ENCODE data around the gene ADPRHL1. TPM values are rescaled to one million over a fixed set of nuclear protein-coding genes. Genes with fewer than 3 reads are reported as not detected.

ADPRHL1 gene
- total and polyA plus RNA-seq, 2 donors (not counting 3 experiments of a cell fraction or from before 2014, with no cell fraction given): 0.52 to 0.97 TPM

- no peaks in the 10 kb centered on the region for H3K36me3 ChIP-seq (ENCODE audit: control insufficient read depth in 2 of 2, extremely low read depth in 1 of 2, insufficient read depth in 2 of 2, low read length in 2 of 2)
- DNase-seq (ENCODE audit: low read depth, low spot score) (no peak), FAIRE-seq (no peak)
- H4K20me1 ChIP-seq (replicated peaks; ENCODE audit: control insufficient read depth, extremely low read depth, insufficient read depth, low read length): no peaks in the 10 kb centered on the region
- H3K27me3 ChIP-seq (ENCODE audit: control insufficient read depth in 2 of 2, insufficient read depth in 2 of 2, low read length in 2 of 2): no peaks in the 10 kb centered on the region
- dilution Hi-C loops (cut with MboI; ENCODE audit: extremely low pct_ligation_motif_present, low sequenced_read_pairs): no loop called here
- no peaks in the 10 kb centered on the region for H3K4me1 ChIP-seq (ENCODE audit: control insufficient read depth, extremely low read depth, insufficient read depth, low read length)
- ChIA-PET POLR2A (no interaction called here), CTCF (no interaction called here)
- BruUV-seq (replicated peaks): no TSS peak
- H3K4me3 ChIP-seq (replicated peaks in 1 of 3; ENCODE audit: insufficient read depth in 1 of 3, low read depth in 1 of 3, low read length in 3 of 3): no peak overlapping the region
- intact Hi-C loops (cut with micrococcal nuclease): no loop called here
- H3K27ac ChIP-seq (ENCODE audit: insufficient read depth, low read depth, low read length): no peak overlapping the region
- no peak overlapping the region for H3K9ac ChIP-seq (replicated peaks; ENCODE audit: extremely low read depth, insufficient read depth, low read length)
- no peaks in the 10 kb centered on the region for H3K9me3 ChIP-seq (replicated peaks; ENCODE audit: control insufficient read depth, insufficient read depth, low read length)
- H3K4me2 ChIP-seq (ENCODE audit: insufficient read depth, low read length): no peak overlapping the region
- H3K79me2 ChIP-seq (ENCODE audit: control insufficient read depth, insufficient read depth, low read length): no peaks in the 10 kb centered on the region
- no peaks in the 10 kb centered on the region for H3K9me1 ChIP-seq (replicated peaks; ENCODE audit: control insufficient read depth, extremely low read depth, insufficient read depth, low read length)
- H2AFZ ChIP-seq (ENCODE audit: low read depth, low read length): no peak overlapping the region
- TF ChIP-seq MAX (IDR thresholded peaks at IDR 0.05; ENCODE audit: insufficient read depth, insufficient read length) (no peak), GATA2 (IDR thresholded peaks at IDR 0.05; ENCODE audit: insufficient read depth, insufficient read length, low read depth, low read length) (no peak), JUN (IDR thresholded peaks at IDR 0.05; ENCODE audit: borderline replicate concordance, insufficient read depth, insufficient read length, low read depth) (no peak), MYC (IDR thresholded peaks at IDR 0.05; ENCODE audit: low read depth, low read length) (no peak), EZH2 (IDR thresholded peaks at IDR 0.05; ENCODE audit: borderline replicate concordance, low read depth, low read length, severe bottlenecking) (no peak), POLR2A (IDR thresholded peaks at IDR 0.05; ENCODE audit: low read depth, low read length) (no peak), FOS (IDR thresholded peaks at IDR 0.05; ENCODE audit: borderline replicate concordance, insufficient read depth, low read length) (no peak), POLR2AphosphoS5 (IDR thresholded peaks at IDR 0.05; ENCODE audit: insufficient read depth, low read depth, low read length) (no peak), CTCF (IDR thresholded peaks at IDR 0.05; ENCODE audit: extremely low read depth in 1 of 2, insufficient read depth in 1 of 2, low read depth in 1 of 2, low read length in 2 of 2) (no peak)
Observed at GRCh38 chr13:113378825-113379224, 74.5 kb downstream of the ADPRHL1 start.

All from endothelial cell of umbilical vein (primary cell).